ENCODE data around the gene PUS10. TPM values are rescaled to one million over a fixed set of nuclear protein-coding genes. Genes with fewer than 3 reads are reported as not detected.

Gene PUS10
- total RNA-seq, 1 donor from 2014 or later: 5.6 TPM

GRCh38 chr2:60972889-60973656 is 45.0 kb downstream of the PUS10 start:
- no peak for DNase-seq

GRCh38 chr2:60966507-60967405 is 51.3 kb downstream of the PUS10 start:
- DNase-seq: no peak

DNA sequence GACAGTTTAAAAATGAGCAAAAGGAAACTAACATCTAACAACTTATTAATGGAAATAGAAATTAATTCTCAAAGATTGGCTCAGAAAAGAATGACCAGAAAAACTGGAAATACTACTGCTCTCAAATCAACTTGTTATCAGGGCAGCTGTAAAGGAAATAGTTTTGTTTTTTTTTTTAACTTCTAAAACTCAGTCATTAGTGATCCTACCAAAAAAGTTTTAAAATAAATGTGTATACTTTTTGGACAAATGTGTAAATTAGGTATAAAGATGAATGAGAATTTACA is 52.6 kb downstream of the PUS10 start:
- no peak for DNase-seq

- DNase-seq: no peak
Observed at GRCh38 chr2:60964651-60965498, 53.2 kb downstream of the PUS10 start.

DNA sequence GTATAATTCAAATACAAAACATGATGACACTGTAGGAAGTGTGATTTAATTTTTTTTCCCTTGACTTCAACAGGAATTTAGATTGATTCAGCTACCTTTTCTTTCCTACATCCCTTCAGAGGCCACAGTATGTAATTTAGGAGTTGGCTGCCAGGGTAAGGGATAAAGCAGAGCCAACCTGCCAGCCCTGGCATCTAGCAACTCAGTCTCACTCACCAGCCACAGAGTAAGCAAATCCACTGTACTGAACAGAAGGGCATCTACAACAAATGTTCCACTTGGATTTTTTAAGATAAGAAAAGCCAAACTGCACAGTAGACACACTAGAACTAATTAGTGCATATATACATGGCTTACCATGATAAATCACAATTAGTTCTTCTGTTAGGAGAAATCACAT is 54.9 kb downstream of the PUS10 start:
- DNase-seq: no peak

- no peak for DNase-seq
Observed at GRCh38 chr2:60962528-60962927, 55.5 kb downstream of the PUS10 start.

GRCh38 chr2:60961457-60961856 is 56.6 kb downstream of the PUS10 start:
- no peak for DNase-seq

DNA sequence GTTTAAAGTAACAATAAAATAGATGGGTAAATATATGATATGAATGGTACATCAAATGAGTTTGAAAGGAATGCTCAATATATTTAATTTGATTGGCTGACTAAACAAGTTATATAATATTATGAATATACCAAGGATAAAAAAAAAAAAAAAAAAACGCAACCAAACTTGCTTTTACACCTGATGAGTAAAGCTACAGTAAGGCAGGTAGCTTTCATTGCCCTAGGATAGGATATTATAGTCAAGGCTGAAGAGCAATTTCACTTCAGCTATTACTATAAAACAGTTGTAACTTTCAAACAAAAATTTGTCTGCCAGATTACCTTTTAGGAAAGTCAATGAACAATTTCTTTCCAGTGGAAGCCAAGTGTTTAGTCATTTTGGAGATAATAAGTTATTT is 57.3 kb downstream of the PUS10 start:
- no peak for DNase-seq

- DNase-seq: no peak
Observed at GRCh38 chr2:60959501-60959900, 58.6 kb downstream of the PUS10 start.

GRCh38 chr2:60958800-60959199 is 59.3 kb downstream of the PUS10 start:
- DNase-seq: no peak

DNA sequence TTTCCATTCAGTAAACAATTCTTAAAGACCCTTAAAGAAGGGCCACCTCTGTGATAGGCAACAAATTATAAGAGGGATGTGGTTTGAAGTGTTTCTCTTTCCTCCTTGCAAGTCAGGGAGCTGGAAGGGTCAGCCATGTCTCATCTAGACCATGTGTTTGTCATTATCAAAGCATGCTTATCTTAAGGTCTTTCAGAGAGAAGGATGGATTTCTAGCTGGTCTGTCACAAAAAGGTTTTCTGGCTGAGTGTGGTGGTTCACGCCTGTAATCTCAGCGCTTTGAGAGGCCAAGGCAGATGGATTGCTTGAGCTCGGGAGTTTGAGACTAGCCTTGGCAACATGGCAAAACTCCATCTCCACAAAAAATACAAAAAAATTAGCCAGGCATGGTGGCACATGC is 59.7 kb downstream of the PUS10 start:
- no peak for DNase-seq

DNA sequence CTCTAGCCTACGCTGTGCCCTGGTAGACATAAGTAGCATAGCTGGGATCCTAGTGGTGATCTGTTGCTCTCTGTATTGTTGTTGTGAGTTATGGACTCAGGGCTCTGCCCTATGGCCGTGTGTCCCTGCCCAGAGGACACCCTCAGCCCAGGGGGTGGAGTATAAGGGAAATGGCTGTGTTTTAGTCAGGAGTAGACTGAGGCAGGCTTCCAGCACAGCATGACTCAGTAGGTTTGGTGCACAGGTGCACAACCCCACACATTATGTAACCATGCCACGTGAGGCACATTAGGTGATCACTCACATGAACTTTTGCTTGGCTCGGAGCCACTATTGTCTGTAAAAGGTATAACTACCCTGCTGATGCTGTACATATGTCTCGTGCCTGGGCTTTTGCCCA is 60.4 kb downstream of the PUS10 start:
- DNase-seq: no peak

GRCh38 chr2:60957224-60957623 is 60.8 kb downstream of the PUS10 start:
- DNase-seq: no peak

DNA sequence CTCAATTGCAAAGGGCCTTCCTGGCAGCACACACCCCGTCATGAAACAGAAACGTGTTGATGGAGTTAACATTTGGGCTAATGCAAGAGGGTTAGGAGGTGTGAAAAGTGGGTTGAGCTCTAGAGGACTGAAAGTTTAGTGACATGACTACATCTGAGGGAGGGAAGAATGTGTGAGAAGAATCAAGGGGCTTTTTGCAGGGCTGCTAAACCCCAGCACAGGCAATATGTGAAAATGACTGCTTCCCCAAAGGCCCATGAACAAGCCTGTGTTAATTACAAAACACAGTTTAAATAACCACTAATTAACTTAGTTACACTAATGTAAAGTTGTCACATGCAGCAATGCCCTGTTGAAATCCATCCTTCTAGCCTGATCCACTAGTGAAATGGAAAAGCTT is 63.9 kb downstream of the PUS10 start:
- DNase-seq: no peak

GRCh38 chr2:60948926-60949579 is 69.0 kb downstream of the PUS10 start:
- no peak for DNase-seq

DNA sequence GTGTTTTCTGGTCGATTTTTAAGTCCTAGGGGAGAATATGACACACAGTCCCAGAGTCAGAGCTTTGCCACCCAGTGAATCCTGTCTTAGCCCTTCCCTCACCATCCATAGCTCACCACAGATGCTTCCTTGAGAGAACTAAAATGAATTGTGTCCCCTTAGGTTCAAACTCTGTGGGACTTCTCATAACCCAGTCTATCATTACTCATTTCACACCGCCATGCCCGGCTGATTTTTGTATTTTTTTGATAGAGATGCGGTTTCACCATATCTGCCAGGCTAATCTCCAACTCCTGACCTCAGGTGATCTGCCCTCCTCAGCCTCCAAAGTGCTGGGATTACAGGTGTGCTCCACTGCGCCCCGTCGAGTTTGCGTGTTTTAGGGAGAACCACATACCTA is 69.9 kb downstream of the PUS10 start:
- DNase-seq: no peak

- no peak for DNase-seq
Observed at GRCh38 chr2:60947056-60947455, 71.0 kb downstream of the PUS10 start.

GRCh38 chr2:60945341-60945740 is 72.7 kb downstream of the PUS10 start:
- DNase-seq: no peak

- no peak for DNase-seq
Observed at GRCh38 chr2:60939622-60940021, 78.4 kb downstream of the PUS10 start.

GRCh38 chr2:60938301-60938700 is 79.8 kb downstream of the PUS10 start:
- DNase-seq: no peak

GRCh38 chr2:60936757-60937156 is 81.3 kb downstream of the PUS10 start:
- DNase-seq: no peak

DNA sequence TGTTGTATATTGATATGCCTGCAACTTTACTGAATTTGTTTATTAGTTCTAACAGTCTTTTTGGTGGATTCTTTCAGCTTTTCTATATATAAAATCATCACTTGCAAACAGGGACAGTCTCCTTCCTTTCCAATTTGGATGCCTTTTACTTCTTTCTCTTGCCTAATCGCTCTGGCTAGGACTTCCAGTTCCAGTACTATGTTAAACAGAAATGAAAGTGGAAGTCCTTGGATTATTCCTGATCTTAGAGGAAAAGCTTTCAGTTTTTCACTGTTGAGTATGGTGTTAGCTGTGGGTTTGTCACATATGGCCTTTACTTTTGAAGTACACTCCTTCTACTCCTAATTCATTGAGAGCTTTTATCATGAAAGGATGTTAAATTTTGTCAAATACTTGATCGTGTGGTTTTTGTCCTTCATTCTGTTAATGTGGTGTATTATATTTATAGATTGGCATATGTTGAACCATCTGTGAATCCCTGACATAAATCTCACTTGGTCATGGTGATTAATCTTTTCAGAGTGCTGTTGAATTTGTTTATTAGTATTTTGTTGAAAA is 83.8 kb downstream of the PUS10 start:
- no peak for DNase-seq
